BLaER1 (cell line): ENCODE measurements around the gene FYN.

Experiments
- H3K27ac ChIP-seq: shearing (Covaris generic); formaldehyde crosslinking; 2 replicates; pipeline ENCODE4 v1.8.1; 2022
- H3K27me3 ChIP-seq: shearing (Covaris generic); formaldehyde crosslinking; 2 replicates; pipeline ENCODE4 v1.8.1; 2022
- H3K36me3 ChIP-seq: shearing (Covaris generic); formaldehyde crosslinking; 2 replicates; pipeline ENCODE4 v1.8.1; 2022
- H3K4me1 ChIP-seq: shearing (Covaris generic); formaldehyde crosslinking; 2 replicates; pipeline ENCODE4 v1.8.1; 2022
- H3K4me2 ChIP-seq: shearing (Covaris generic); formaldehyde crosslinking; 2 replicates; pipeline ENCODE4 v1.8.1; 2022
- H3K4me3 ChIP-seq: shearing (Covaris generic); formaldehyde crosslinking; 2 replicates; pipeline ENCODE4 v1.8.1; 2022
- H3K9ac ChIP-seq: shearing (Covaris generic); formaldehyde crosslinking; 2 replicates; pipeline ENCODE4 v1.8.1; 2022
- H3K9me3 ChIP-seq: shearing (Covaris generic); formaldehyde crosslinking; 2 replicates; pipeline ENCODE4 v1.8.1; 2022
- H4K20me1 ChIP-seq: shearing (Covaris generic); formaldehyde crosslinking; 2 replicates; pipeline ENCODE4 v1.8.1; 2022
- Cebpa-rat ChIP-seq: shearing (Covaris generic); IDR thresholded peaks from 2 replicates; pipeline ENCODE4 v1.8.1; 2022

The FYN gene

DNA sequence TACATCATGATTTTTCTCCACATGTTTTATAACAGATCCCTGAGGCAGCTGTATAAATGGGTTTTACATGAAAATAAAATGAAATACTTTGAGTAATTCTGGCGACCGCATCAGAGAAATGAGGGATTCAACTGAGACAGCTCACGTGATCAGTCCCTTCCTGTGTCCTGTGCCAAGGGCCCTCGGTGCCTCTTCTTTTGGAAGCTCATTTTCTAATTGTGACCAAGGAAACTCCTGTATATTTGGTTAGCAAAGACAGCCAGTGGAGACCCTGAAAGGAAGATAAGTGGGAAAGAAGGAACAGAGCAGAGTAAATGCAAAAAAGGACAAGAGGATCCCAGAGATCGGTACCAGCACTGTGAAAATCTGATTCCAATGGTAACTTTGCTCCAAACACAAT lies 129.9 kb downstream of the FYN start:
- Histone ChIP-seq H4K20me1 (peaks cover 12% of the 10 kb centered on the region; the same call in 1 of the 2 replicates), H3K4me1 (peaks cover 100% of the 10 kb centered on the region), H3K4me2 (peak overlapping the region; percentile 83), H3K36me3 (no peaks in the 10 kb centered on the region), H3K9me3 (no peaks in the 10 kb centered on the region), H3K27me3 (no peaks in the 10 kb centered on the region), H3K9ac (peak overlapping the region; percentile 13; the same call in 1 of the 2 replicates), H3K27ac (peak overlapping the region; percentile 75; the same call in 1 of the 2 replicates), H3K4me3 (no peak overlapping the region; the same call in 1 of the 2 replicates)
- no peak for TF ChIP-seq Cebpa-rat

GRCh38 chr6:111741177-111741952 lies 131.9 kb downstream of the FYN start:
- Histone ChIP-seq H3K9me3 (no peaks in the 10 kb centered on the region), H3K4me2 (peak overlapping the region; percentile 83), H3K4me3 (no peak overlapping the region), H3K36me3 (peaks cover 6% of the 10 kb centered on the region), H3K4me1 (peaks cover 100% of the 10 kb centered on the region), H4K20me1 (no peaks in the 10 kb centered on the region; the same call in 1 of the 2 replicates), H3K9ac (peak overlapping the region; percentile 13; the same call in 1 of the 2 replicates), H3K27ac (peak overlapping the region; percentile 58; the same call in 1 of the 2 replicates), H3K27me3 (no peaks in the 10 kb centered on the region)
- no peak for TF ChIP-seq Cebpa-rat

- Histone ChIP-seq H3K4me1 (peaks cover 100% of the 10 kb centered on the region), H3K36me3 (peaks cover 15% of the 10 kb centered on the region), H3K27ac (peak overlapping the region; percentile 58), H4K20me1 (no peaks in the 10 kb centered on the region; the same call in 1 of the 2 replicates), H3K4me3 (no peak overlapping the region), H3K9ac (no peak overlapping the region), H3K27me3 (no peaks in the 10 kb centered on the region), H3K4me2 (peak overlapping the region; percentile 83), H3K9me3 (0 out of 2 replicates have a peak, but pooled peaks cover 2% of the 10 kb centered on the region)
- TF ChIP-seq Cebpa-rat: no peak
Measured at GRCh38 chr6:111740506-111740905, 132.7 kb downstream of the FYN start.

- no peaks in the 10 kb centered on the region; the same call in 1 of the 2 replicates for H4K20me1 ChIP-seq
- peak overlapping the region; percentile 43; the same call in 1 of the 2 replicates for H3K4me3 ChIP-seq
- H3K4me2 ChIP-seq: peak overlapping the region; percentile 83
- H3K9ac ChIP-seq: peak overlapping the region; percentile 28; the same call in 1 of the 2 replicates
- H3K27ac ChIP-seq: peak overlapping the region; percentile 58
- no peaks in the 10 kb centered on the region for H3K27me3 ChIP-seq
- peaks cover 5% of the 10 kb centered on the region for H3K9me3 ChIP-seq
- peaks cover 99% of the 10 kb centered on the region for H3K4me1 ChIP-seq
- TF ChIP-seq Cebpa-rat: no peak
- peaks cover 27% of the 10 kb centered on the region for H3K36me3 ChIP-seq
Measured at GRCh38 chr6:111739257-111739696, 134.0 kb downstream of the FYN start.

DNA sequence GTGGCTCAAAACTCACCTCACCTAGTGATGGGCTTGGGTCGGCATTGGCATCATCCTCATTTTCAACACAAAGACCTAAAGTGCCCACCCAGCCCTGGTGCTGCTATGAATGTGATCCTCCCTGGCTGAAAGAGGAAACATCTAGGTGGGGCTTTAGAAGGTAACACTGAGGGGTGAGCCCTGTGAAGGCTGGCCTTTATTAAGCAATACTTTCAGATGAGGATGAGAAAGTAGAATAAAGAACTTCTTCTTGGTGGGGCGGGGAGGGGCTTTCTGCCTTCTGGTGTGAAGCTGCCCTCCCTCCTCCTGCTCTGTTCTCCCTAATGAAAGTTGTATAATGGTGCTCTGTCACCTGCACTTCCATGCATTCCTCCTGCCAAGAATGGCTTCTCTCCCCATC lies 134.6 kb downstream of the FYN start:
- Histone ChIP-seq H3K9me3 (peaks cover 12% of the 10 kb centered on the region), H4K20me1 (no peaks in the 10 kb centered on the region; the same call in 1 of the 2 replicates), H3K27ac (peak overlapping the region; percentile 31; the same call in 1 of the 2 replicates), H3K36me3 (peaks cover 34% of the 10 kb centered on the region), H3K4me2 (peak overlapping the region; percentile 83), H3K27me3 (no peaks in the 10 kb centered on the region), H3K4me1 (peaks cover 93% of the 10 kb centered on the region), H3K4me3 (no peak overlapping the region), H3K9ac (no peak overlapping the region)
- TF ChIP-seq Cebpa-rat: no peak

GRCh38 chr6:111738156-111738555 lies 135.1 kb downstream of the FYN start:
- Histone ChIP-seq H3K9me3 (peaks cover 17% of the 10 kb centered on the region), H3K4me2 (peak overlapping the region; percentile 83), H4K20me1 (no peaks in the 10 kb centered on the region; the same call in 1 of the 2 replicates), H3K4me3 (no peak overlapping the region), H3K9ac (no peak overlapping the region), H3K4me1 (peaks cover 88% of the 10 kb centered on the region), H3K36me3 (peaks cover 38% of the 10 kb centered on the region), H3K27me3 (no peaks in the 10 kb centered on the region), H3K27ac (peak overlapping the region; percentile 31; the same call in 1 of the 2 replicates)
- TF ChIP-seq Cebpa-rat: no peak

DNA sequence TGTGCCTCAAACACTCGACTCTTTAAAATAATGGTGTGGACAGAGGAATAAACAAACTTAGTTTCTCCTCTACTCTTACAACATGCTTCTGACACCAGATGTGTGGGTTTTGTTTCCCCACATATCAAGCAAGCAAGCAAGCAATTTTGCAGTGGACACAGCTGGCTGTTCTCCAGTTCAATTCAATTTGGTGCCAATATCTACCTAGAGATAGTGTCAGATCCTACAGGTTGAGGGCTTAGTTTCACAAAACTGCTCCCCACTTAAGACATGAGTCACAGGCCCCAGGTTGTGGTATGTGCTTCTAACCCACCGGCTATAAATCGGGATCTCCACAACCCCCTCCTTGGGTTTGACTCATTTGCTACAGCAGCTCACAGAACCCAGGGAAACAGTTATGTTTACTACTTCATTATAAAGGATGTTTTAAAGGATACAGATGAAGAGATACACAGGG lies 136.2 kb downstream of the FYN start:
- TF ChIP-seq Cebpa-rat: no peak
- Histone ChIP-seq H3K4me3 (no peak overlapping the region), H3K9me3 (peaks cover 27% of the 10 kb centered on the region), H3K36me3 (peaks cover 49% of the 10 kb centered on the region), H4K20me1 (no peaks in the 10 kb centered on the region; the same call in 1 of the 2 replicates), H3K27ac (no peak overlapping the region), H3K4me1 (peaks cover 77% of the 10 kb centered on the region), H3K4me2 (peak overlapping the region; percentile 83; the same call in 1 of the 2 replicates), H3K9ac (no peak overlapping the region), H3K27me3 (no peaks in the 10 kb centered on the region)

GRCh38 chr6:111736005-111736608 lies 137.1 kb downstream of the FYN start:
- H3K9me3 ChIP-seq: peaks cover 36% of the 10 kb centered on the region
- no peak overlapping the region for H3K4me3 ChIP-seq
- H3K27ac ChIP-seq: no peak overlapping the region
- TF ChIP-seq Cebpa-rat: no peak
- no peak overlapping the region for H3K4me2 ChIP-seq
- no peaks in the 10 kb centered on the region for H3K27me3 ChIP-seq
- H3K36me3 ChIP-seq: peaks cover 59% of the 10 kb centered on the region
- H4K20me1 ChIP-seq: no peaks in the 10 kb centered on the region; the same call in 1 of the 2 replicates
- H3K9ac ChIP-seq: no peak overlapping the region
- peaks cover 67% of the 10 kb centered on the region for H3K4me1 ChIP-seq
